ENCODE data around the gene SRCIN1.
"Not testable (repeated sequence)": the region's sequence is repeated elsewhere in the genome, so short reads cannot be mapped to it uniquely, and the experiment has no call there.

SRCIN1 gene

DNA sequence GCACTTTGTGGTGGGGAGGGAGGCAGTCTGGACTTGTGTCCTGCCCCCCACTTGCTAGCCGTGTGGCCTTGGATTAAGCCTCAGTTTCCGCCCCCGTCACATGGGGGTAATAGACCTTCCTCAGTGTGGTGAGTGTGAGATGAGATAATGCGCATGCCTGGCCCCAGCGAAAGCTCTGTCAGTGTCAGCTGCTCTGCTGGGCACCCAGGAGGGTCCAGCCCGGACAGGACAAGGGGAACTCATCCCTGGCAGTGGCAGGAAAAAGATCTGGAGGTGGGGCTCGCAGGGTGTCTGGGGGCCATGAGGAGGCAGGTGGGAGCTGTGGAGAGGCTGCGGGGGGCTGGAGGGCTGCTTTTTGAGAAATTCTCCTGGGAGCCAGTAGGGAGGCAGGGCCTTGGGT lies 63.5 kb downstream of the SRCIN1 start:
- DNase-seq: no peak

DNA sequence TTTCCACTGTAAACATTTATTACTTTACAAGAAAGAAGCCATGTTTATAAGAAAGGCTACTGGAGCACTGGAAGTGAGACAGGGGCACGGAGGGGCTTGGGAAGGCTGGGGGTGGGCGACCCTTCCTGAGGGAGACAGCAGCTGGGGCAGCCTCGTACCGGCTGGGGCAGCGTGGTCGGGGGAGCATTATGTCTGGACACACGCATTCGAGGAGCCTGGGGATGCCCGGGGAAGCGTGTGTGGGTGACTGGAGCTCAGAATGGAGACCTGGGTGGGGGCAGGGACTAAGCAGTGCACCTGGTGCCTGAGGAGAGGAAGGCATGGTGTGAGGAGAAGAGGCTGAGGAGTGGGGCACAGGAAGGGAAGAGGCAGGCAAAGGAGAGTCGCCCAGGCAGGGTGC lies 64.5 kb downstream of the SRCIN1 start:
- DNase-seq: peak; percentile 54

- DNase-seq: no peak
Measured at GRCh38 chr17:38540514-38541045, 65.2 kb downstream of the SRCIN1 start.

- DNase-seq: peak; percentile 32
Measured at GRCh38 chr17:38539386-38539785, 66.4 kb downstream of the SRCIN1 start.

- peak; percentile 13 for DNase-seq
Measured at GRCh38 chr17:38538906-38539305, 66.8 kb downstream of the SRCIN1 start.

- DNase-seq: no peak
Measured at GRCh38 chr17:38536661-38537060, 69.1 kb downstream of the SRCIN1 start.

DNA sequence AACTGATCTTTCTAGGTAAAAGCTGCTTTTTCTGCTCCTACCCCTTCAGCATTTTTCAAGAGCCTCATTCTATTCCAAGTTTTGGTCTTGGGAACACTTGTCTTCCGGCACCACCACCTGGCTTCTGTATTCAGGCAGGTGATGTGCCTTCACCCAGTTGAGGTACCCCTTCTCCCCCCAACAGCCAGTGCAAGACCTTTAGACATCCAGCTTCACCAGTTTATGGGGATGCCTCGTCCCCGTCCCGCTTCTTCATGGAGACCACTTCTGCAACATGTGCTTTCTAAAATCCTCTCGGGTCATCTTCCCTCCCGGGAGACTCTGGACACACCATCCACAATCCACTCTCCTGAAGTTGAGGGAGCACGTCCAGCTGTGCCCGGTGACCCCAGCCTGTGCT lies 69.9 kb downstream of the SRCIN1 start:
- DNase-seq: no peak

DNA sequence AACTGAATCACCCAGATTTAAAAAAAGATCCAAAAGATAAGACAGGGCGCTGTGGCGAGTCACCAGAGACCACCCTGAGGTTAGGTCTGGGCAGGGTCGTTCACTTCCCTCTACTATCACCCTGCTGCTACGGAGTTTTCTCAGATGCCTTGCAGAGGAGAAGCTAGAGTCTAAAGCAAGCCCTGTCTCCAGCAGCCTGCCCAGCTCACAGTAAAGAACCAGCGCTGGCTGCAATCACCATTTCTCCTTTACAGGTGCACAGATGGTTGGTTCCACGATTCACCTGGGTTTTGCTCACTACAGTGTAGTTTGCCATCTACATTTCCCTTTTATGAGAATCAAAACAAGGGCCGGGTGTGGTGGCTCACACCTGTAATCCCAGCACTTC lies 71.3 kb downstream of the SRCIN1 start:
- DNase-seq: no peak

GRCh38 chr17:38533866-38534497 lies 71.8 kb downstream of the SRCIN1 start:
- no peak for DNase-seq

DNA sequence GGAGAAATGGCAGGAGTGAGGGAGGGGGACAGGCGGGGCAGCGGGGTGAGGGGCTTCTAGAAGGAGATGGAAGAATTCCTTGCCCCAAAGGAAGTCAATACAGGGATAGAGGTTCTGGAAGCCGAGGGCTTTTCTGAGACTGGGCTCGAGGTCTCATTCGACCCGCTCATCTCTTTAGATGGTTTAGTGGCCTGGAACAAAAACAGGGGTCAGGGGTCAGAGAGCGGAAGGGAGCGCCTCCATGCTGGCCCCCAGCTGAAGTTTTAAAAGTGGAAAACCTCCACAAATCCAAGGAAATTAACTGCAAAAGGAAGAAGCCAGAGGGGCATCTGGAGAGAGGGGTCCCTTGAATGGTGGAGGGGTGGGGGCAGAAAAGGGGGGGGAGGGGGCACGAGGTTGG lies 72.5 kb downstream of the SRCIN1 start:
- DNase-seq: no peak

- no peak for DNase-seq
Measured at GRCh38 chr17:38532451-38532850, 73.3 kb downstream of the SRCIN1 start.

DNA sequence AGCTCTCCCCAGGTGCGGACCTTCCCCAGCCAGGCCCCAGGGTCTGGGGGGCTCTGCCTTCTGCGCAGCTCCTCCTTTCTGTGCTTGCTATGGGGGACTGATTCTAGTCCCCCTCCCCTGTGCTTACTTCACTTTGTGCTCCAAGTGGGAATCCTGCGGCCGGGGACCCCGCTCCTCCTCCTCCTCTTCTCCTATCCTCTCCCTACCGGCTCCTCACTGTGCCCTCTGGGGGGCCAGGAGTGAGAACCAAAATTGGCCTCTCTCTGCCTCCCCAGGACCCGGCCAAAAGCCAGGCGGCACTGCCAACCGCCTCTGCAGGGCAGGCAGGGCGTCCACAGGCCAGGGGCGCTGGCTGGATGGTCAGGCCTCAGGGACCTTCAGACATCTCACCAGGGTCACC lies 74.0 kb downstream of the SRCIN1 start:
- DNase-seq: not testable (repeated sequence)

DNA sequence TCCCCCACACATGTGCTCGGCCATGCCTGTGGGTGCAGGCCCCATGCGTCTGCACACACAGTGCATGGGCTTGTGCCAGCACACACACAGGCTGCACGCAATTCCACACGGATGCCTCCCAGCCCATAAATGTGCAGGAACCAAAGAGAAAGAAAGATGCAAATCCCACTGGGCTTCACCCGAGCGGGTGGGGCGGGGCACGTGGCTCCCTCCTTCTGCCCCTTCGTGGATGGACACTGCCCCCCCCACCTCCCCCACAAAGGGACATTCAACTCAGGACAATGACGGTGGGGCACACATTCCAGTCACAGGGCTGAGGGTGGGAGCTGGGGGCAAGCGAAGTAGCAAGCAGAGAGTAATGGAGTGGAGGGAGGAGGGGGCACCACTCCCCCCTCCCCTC lies 74.9 kb downstream of the SRCIN1 start:
- DNase-seq: not testable (repeated sequence)

- peak; percentile 31 for DNase-seq
Measured at GRCh38 chr17:38528141-38528540, 77.6 kb downstream of the SRCIN1 start.

- not testable (repeated sequence) for DNase-seq
Measured at GRCh38 chr17:38526526-38526925, 79.2 kb downstream of the SRCIN1 start.

- no peak for DNase-seq
Measured at GRCh38 chr17:38512473-38513058, 93.2 kb downstream of the SRCIN1 start.

- no peak for DNase-seq
Measured at GRCh38 chr17:38511150-38512108, 94.3 kb downstream of the SRCIN1 start.

- DNase-seq: no peak
Measured at GRCh38 chr17:38510421-38511149, 95.2 kb downstream of the SRCIN1 start.

DNA sequence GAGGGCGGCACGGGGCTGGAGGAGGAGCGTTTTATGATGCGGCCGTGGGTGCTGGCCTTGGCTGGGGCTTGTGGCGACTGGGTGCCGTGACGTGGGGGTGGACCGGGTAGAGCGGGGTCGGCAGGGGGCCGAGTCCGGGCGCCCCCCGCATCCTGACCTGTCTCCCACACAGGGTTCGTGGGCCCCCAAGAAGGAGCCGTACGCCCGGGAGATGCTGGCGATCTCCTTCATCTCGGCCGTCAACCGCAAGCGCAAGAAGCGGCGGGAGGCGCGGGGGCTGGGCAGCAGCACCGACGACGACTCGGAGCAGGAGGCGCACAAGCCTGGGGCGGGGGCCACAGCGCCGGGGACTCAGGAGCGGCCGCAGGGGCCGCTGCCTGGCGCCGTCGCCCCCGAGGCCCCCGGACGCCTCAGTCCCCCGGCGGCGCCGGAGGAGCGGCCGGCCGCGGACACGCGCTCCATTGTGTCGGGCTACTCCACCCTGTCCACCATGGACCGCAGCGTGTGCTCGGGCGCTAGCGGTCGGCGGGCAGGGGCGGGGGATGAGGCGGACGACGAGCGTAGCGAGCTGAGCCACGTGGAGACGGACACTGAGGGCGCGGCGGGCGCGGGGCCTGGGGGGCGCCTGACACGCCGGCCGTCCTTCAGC lies 95.9 kb downstream of the SRCIN1 start:
- DNase-seq: no peak

DNA sequence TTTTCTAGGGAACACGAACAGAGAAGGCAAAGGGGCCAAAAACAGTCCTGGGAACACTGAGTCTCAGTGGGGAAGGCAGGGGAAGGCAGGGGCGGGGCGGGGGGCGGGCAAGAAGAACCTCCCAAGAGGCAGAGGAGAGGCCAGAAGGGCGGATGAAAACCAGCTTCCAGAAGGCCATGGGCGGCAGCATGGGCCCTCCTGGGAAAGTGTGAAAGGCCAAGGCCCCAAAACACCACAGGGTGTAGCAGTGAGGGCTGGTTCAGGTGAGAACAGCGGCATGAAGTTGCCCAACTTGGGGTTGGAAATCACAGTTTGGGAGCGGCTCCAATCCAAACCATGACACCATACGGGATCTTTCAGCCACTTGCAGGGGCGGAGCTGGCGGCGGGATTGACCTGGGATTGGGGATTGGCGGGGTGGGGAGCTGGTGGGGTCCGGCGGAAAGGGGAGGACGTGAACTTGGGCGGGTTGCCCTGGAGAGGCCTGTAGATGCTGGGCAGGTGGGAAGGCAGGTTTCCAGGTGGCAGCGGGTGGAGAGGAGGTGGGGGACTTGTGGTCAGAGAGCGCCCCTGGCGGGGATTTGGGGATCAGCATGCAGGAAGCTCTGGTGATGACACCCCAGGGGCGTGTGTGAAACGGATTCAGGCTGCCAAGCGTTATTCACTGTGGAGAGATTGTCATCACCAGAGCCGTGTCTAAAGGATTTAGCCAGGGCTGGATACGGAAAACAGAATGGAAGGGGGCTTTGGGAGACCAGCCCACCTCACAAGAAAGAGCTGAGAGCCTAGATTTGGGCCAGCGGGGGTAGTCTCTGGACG lies 96.6 kb downstream of the SRCIN1 start:
- DNase-seq: no peak

DNA sequence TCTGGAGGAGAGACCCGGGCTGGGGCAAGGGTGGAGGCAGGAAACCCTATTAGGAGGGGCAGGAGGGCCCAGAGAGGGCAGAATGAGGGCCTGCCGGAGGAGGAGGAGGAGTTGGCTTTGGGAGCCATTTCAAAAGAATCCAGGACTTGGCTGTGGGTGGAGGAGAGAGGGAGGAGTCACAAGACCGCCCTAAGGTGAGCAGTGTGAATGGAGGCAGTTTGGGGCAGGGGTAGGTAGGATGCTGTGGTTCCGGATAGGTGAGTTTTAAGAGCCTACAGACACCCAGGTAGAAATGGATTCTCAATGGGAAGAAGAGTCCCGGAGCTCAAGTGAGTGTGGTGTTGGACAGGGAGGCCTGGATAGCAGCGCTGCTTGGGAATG lies 97.2 kb downstream of the SRCIN1 start:
- no peak for DNase-seq

All from NCI-H1105 treated with DMSO at 0.1 percent for 48 hours (cell line).